ENCODE measurements around the gene MOB4.

Gene MOB4

DNA sequence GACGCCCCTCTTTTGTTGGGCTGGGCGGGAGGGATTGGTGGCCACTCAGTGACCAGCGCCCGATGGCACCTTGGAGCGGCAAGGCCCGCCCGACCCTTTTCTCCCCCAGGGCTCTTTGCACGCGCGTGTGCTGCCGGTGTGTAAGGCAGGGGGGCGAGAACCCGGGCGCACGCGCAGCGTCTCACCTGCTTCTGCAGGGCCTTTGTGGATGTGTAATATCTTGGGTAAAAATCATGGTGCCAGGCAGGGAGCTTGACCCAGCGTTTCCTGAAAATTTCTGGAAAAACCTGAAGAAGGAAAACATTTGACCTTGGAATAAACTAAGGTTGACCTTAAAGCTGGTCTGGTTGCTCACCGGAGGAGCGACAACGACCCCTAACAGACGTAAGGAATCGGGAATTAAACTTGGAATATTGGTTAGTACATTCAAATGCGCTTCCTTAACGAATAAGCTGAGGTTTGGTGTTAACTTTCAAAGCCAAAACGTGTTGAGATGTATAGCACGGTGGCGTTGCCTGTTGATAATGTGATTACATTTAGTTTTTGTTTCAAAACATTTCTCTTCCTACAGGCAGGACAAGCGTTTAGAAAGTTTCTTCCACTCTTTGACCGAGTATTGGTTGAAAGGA lies 15.2 kb upstream of the MOB4 start:
- H3K4me1 Mint-ChIP-seq, result peaks cover 33% of the 10 kb centered on the region
- peaks cover 98% of the 10 kb centered on the region for H3K36me3 Mint-ChIP-seq
- H3K4me3 Mint-ChIP-seq, result peak overlapping the region; percentile 83
- DNase-seq (ENCODE audit: low spot score in 2 of 2), result no peak
- no peaks in the 10 kb centered on the region for H3K9me3 Mint-ChIP-seq
- peak overlapping the region; percentile 90 for H3K27ac Mint-ChIP-seq
- ATAC-seq, result peak; percentile 1

DNA sequence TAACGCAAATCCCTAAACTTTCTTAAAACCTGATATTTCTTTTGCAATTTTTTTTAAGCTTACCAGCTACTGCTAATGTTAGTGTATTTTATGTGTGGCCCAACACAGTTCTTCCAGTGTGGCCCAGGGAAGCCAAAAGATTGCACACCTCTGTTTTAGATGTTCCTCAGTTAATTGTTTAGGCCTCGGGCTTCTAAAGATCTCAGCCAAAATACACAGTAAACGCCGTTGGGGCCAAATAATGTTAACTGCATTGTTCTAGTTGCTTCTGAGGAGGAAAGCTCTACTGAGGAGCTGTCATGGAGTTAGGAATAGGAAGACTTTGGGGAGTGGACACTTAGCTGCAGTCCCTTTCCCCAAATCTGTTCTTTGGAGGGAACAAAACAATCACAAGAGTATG lies 13.7 kb upstream of the MOB4 start:
- Mint-ChIP-seq H3K27ac (peak overlapping the region; percentile 90), H3K4me1 (peaks cover 23% of the 10 kb centered on the region), H3K4me3 (peak overlapping the region; percentile 83), H3K36me3 (peaks cover 82% of the 10 kb centered on the region), H3K9me3 (no peaks in the 10 kb centered on the region)
- no peak for ATAC-seq
- DNase-seq (ENCODE audit: low spot score in 2 of 2), result no peak

GRCh38 chr2:197502685-197503084 lies 13.2 kb upstream of the MOB4 start:
- peak overlapping the region; percentile 90 for H3K27ac Mint-ChIP-seq
- H3K4me1 Mint-ChIP-seq, result peaks cover 18% of the 10 kb centered on the region
- peaks cover 78% of the 10 kb centered on the region for H3K36me3 Mint-ChIP-seq
- no peak for DNase-seq (ENCODE audit: low spot score in 2 of 2)
- H3K4me3 Mint-ChIP-seq, result peak overlapping the region; percentile 83
- no peak for ATAC-seq
- no peaks in the 10 kb centered on the region for H3K9me3 Mint-ChIP-seq

- no peak overlapping the region for H3K4me3 Mint-ChIP-seq
- H3K36me3 Mint-ChIP-seq, result peaks cover 64% of the 10 kb centered on the region
Observed at GRCh38 chr2:197504000-197504399, 11.9 kb upstream of the MOB4 start.

DNA sequence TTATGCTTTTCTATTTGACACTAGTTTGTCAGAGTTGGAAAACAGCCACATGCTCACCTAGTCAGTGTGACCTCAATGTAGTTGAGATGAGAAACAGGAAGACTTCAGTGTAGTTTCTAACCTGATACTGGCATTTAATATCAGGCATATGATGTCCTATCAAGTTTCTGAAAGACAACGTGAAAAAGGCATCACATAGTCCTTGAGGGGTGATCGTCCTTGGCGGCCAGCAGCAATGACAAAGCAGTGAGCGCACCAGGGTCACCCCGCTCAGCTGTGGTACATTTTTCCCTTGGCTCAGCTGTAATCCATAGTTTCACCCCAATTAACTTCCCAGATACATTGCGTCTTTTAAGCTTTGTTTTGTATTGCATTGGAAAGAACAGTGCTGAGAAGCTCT lies 11.4 kb upstream of the MOB4 start:
- ATAC-seq (no peak), DNase-seq (ENCODE audit: low spot score in 2 of 2) (no peak)
- Mint-ChIP-seq H3K9me3 (no peaks in the 10 kb centered on the region), H3K27ac (peak overlapping the region; percentile 63), H3K4me1 (peaks cover 14% of the 10 kb centered on the region), H3K4me3 (no peak overlapping the region), H3K36me3 (peaks cover 59% of the 10 kb centered on the region)

More at GRCh38 chr2:197504000-197504399, 11.9 kb upstream of the MOB4 start:
- DNase-seq (ENCODE audit: low spot score in 2 of 2), result no peak
- H3K4me1 Mint-ChIP-seq, result peaks cover 14% of the 10 kb centered on the region
- H3K27ac Mint-ChIP-seq, result peak overlapping the region; percentile 63
- H3K9me3 Mint-ChIP-seq, result no peaks in the 10 kb centered on the region
- no peak for ATAC-seq

DNA sequence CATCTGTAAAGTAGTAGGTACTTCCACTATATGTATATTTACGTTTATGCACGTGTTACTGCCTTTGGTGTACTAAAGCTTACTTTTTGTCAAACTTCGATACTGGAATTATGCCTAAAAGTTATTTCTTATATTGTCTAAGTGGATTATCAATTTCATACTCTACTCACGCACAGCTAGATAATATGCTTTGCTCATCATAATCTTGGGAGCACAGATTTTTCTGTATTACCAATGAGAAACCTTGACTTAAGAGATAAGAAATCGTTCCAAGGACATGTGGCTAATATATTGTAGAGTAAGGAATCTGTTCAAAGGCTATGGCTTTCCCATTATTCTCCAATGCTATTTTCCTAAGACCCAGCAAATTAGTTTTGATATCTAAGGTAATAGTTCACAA lies 9.2 kb upstream of the MOB4 start:
- DNase-seq (ENCODE audit: low spot score in 2 of 2) (no peak), ATAC-seq (no peak)
- Mint-ChIP-seq H3K36me3 (peaks cover 38% of the 10 kb centered on the region), H3K27ac (no peak overlapping the region), H3K9me3 (no peaks in the 10 kb centered on the region), H3K4me3 (no peak overlapping the region), H3K4me1 (peaks cover 8% of the 10 kb centered on the region)

DNA sequence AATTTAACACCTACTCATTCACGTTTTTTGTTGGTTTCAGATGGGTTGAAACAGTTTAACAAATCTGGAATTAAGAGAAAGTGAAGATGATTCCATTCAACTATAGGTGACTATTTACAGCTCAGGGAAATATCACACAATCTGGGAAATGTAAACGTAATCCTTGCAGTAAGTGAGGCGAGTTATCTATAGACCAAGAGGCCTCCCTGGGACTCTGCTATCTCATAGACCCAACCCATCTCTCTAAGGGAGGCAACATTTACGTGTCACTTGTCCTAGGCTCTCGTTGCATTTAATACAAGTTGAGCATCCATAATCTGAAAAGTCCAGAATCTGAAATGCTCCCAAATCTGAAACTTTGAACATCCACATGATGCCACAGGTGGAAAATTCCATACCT lies 2.0 kb upstream of the MOB4 start:
- DNase-seq (ENCODE audit: low spot score in 2 of 2), result peak in 1 of 2 donors; percentile 28
- H3K4me3 Mint-ChIP-seq, result no peak overlapping the region
- peaks cover 34% of the 10 kb centered on the region for H3K36me3 Mint-ChIP-seq
- peaks cover 19% of the 10 kb centered on the region for H3K4me1 Mint-ChIP-seq
- ATAC-seq, result no peak
- no peak overlapping the region for H3K27ac Mint-ChIP-seq
- H3K9me3 Mint-ChIP-seq, result no peaks in the 10 kb centered on the region

- no peaks in the 10 kb centered on the region for H3K9me3 Mint-ChIP-seq
- DNase-seq (ENCODE audit: low spot score in 2 of 2) (peak in 1 of 2 donors; percentile 48), ATAC-seq (no peak)
- H3K4me3 Mint-ChIP-seq, result peak overlapping the region; percentile 93
- peak overlapping the region; percentile 92 for H3K27ac Mint-ChIP-seq
- peaks cover 19% of the 10 kb centered on the region for H3K4me1 Mint-ChIP-seq
- peaks cover 38% of the 10 kb centered on the region for H3K36me3 Mint-ChIP-seq
Observed at GRCh38 chr2:197514754-197515153, 1.1 kb upstream of the MOB4 start.

- Mint-ChIP-seq H3K4me1 (peaks cover 22% of the 10 kb centered on the region), H3K27ac (peak overlapping the region; percentile 92), H3K9me3 (peaks cover under 1% of the 10 kb centered on the region), H3K4me3 (peak overlapping the region; percentile 93), H3K36me3 (peaks cover 44% of the 10 kb centered on the region)
- DNase-seq (ENCODE audit: low spot score in 2 of 2), result no peak
- peak; percentile 1 for ATAC-seq
Observed at GRCh38 chr2:197515315-197515738, 539 bp upstream of the MOB4 start.

DNA sequence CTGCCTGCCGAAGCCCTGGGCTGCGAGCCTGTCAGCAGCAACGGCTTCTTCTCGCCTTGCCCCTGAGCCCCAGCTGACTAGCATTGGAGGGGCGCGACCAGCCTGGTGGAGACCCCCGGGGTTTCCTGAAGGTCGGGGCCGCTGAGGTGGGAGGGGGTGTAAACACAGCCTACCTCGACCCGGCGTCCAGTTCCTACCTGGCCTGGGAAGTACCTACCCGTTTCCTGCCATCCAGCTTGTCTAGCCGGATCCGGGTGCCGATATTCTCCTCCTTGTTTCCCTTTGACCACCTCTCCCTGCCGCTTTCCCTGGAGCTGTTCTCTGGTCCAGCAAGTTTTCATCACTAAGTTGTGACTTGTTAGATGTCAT lies 511 bp downstream of the MOB4 start:
- H3K4me3 Mint-ChIP-seq, result peak overlapping the region; percentile 93
- peak overlapping the region; percentile 92 for H3K27ac Mint-ChIP-seq
- H3K36me3 Mint-ChIP-seq, result peaks cover 54% of the 10 kb centered on the region
- peaks cover 6% of the 10 kb centered on the region for H3K9me3 Mint-ChIP-seq
- peaks cover 32% of the 10 kb centered on the region for H3K4me1 Mint-ChIP-seq
- DNase-seq (ENCODE audit: low spot score in 2 of 2), result peak; percentile 9 to 66
- ATAC-seq, result peak; percentile 4

DNA sequence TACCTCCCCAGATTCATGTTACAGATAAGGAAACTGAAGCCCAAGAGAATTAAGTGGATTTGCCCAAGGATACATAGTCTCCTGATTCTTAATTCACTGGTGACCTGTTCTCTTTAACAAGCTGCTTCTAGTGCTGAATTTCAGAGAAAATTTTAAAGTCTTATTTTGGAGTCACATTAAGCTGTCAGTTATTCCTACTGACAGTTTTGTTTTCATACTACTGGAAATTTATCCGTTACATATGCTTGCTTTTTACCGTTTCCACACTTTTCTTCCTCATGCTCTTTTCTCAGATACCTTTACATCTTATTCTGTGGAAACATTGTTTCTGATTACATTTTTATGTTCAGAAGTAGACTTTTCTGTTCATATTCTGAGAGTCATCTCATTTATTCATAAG lies 1.3 kb downstream of the MOB4 start:
- Mint-ChIP-seq H3K9me3 (peaks cover 6% of the 10 kb centered on the region), H3K27ac (peak overlapping the region; percentile 92), H3K4me3 (peak overlapping the region; percentile 93), H3K4me1 (peaks cover 32% of the 10 kb centered on the region), H3K36me3 (peaks cover 55% of the 10 kb centered on the region)
- no peak for DNase-seq (ENCODE audit: low spot score in 2 of 2)
- ATAC-seq, result no peak

- Mint-ChIP-seq H3K36me3 (peaks cover 98% of the 10 kb centered on the region), H3K27ac (peak overlapping the region; percentile 77)
Observed at GRCh38 chr2:197538412-197538811, 22.5 kb downstream of the MOB4 start.

DNA sequence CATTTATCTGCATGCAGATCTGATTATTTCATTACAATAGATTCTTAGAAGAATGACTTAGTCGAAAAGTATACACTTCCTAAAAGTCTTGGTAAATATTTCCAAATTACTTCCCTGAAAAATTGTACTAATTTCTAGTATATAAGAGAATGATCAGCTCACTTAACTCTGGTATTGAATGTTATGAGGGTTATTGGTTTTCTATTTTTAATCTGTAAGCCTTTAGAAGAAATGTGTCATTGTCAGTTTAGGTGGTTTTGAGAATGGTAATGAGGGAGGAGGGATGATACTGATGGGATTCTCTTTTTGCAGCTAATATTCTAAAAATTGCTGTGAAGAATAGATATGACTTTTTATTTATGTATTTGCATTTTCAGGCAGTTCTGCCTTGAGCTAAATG lies 23.9 kb downstream of the MOB4 start:
- DNase-seq (ENCODE audit: low spot score in 2 of 2), result no peak
- peak; percentile 48 for ATAC-seq
- peaks cover 99% of the 10 kb centered on the region for H3K36me3 Mint-ChIP-seq
- peak overlapping the region; percentile 77 for H3K27ac Mint-ChIP-seq
- H3K4me3 Mint-ChIP-seq, result no peak overlapping the region
- H3K9me3 Mint-ChIP-seq, result no peaks in the 10 kb centered on the region
- H3K4me1 Mint-ChIP-seq, result peaks cover 20% of the 10 kb centered on the region

More at GRCh38 chr2:197538412-197538811, 22.5 kb downstream of the MOB4 start:
- DNase-seq (ENCODE audit: low spot score in 2 of 2), result no peak
- H3K9me3 Mint-ChIP-seq, result no peaks in the 10 kb centered on the region
- H3K4me1 Mint-ChIP-seq, result peaks cover 29% of the 10 kb centered on the region
- no peak overlapping the region for H3K4me3 Mint-ChIP-seq
- ATAC-seq, result no peak

GRCh38 chr2:197543206-197543605 lies 27.3 kb downstream of the MOB4 start:
- H3K4me1 Mint-ChIP-seq, result peaks cover 17% of the 10 kb centered on the region
- ATAC-seq, result no peak
- no peaks in the 10 kb centered on the region for H3K9me3 Mint-ChIP-seq
- no peak for DNase-seq (ENCODE audit: low spot score in 2 of 2)
- no peak overlapping the region for H3K4me3 Mint-ChIP-seq
- peak overlapping the region; percentile 27 for H3K27ac Mint-ChIP-seq
- peaks cover 99% of the 10 kb centered on the region for H3K36me3 Mint-ChIP-seq

- Mint-ChIP-seq H3K9me3 (no peaks in the 10 kb centered on the region), H3K36me3 (peaks cover 99% of the 10 kb centered on the region), H3K27ac (peak overlapping the region; percentile 8), H3K4me1 (no peaks in the 10 kb centered on the region), H3K4me3 (no peak overlapping the region)
- ATAC-seq, result no peak
- no peak for DNase-seq (ENCODE audit: low spot score in 2 of 2)
Observed at GRCh38 chr2:197547163-197547900, 31.5 kb downstream of the MOB4 start.

- no peak for DNase-seq (ENCODE audit: low spot score in 2 of 2)
- H3K27ac Mint-ChIP-seq, result no peak overlapping the region
- no peak for ATAC-seq
- no peak overlapping the region for H3K4me3 Mint-ChIP-seq
- H3K36me3 Mint-ChIP-seq, result peaks cover 99% of the 10 kb centered on the region
- no peaks in the 10 kb centered on the region for H3K4me1 Mint-ChIP-seq
- H3K9me3 Mint-ChIP-seq, result no peaks in the 10 kb centered on the region
Observed at GRCh38 chr2:197548582-197548981, 32.7 kb downstream of the MOB4 start.
